RPMI8226 (cell line): ENCODE results near the gene PLXNA2.
A peak's percentile ranks its signal among the peaks of the same experiment; 100 is the strongest.

Experiments used
- DNase-seq: peaks from one replicate; pipeline ENCODE4 v3.0.0-alpha.2; 2015

PLXNA2 gene

DNA sequence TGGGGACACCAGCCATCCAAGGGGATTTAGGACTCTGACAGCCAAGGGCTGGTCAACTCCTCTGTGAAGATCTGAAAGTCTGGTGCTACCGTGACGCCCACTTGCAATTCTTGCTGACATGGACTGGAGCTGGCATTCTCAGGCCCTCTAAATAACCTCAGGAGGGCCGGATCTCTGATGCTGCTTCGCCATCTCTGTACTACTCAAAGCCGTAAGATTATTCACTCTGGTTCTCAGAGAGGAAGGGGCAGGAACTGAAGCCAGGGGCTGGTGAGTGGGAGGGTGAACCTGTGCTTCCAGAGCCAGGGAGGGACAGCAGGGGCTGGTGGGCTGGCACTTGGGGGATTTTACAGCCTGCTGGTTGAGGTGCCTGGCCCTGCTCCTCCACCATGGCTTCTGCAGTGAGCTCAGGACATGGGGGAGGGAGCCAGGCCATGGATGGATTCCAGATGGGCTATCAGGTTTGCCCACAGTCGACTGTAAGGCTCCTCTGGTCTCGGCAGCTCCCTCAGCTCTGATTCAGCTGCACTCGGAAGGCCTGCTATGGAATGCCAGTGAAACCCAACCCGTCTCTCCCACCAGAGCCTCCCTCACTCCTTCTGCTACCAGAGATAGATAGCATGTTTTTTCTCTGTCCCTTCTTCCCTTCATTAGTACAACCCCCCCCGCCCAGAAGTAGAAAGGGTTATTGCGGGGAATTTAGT lies 84.5 kb downstream of the PLXNA2 start:
- DNase-seq = peak; percentile 86

DNA sequence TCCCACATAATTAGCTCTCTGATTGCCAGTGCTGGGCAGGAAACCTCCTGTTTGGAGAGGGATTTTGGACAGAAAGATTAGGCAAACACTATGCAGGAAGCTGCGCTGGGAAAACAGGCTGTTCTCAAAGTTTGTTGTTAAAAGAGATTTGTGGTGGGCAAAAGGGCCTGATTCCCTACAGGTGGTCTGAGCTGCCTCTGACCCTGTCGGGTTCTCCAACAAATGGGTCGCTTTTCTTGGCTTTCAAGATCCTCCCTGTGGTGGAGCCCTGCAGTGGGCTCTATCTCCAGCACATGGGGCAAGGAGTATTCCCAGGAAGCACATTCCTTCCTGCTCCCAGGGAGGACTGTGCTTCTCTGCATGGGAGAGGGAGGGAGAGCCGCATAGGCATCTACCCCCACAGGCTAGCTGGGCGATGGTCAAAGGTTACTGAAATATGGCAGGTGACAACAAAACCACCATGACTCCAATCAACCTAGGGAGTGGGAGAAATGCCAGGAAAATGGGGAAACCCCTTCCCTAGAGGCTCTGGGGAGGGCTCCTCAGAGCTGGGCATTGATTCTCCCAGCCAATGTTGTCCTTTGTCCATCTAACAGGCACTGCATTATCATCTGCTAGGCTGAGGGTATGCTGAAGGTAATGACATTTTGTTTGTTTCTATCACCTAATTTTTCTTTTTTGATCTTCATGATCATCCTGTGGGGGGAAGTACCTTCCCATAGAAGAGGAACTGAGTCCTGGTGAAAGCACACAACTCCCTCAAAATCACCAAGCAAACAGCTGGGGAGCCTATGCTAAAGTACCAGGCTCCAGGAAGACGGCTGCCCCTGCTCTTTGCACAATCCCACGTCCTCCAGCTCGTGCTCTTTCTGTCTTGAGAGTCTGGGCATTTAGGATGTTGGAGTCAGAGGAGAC lies 85.3 kb downstream of the PLXNA2 start:
- DNase-seq = peak; percentile 78

- no peak for DNase-seq
These were observed 86.4 kb downstream of the PLXNA2 start for GRCh38 chr1:208157769-208158168.

- no peak for DNase-seq
These were observed 87.4 kb downstream of the PLXNA2 start for GRCh38 chr1:208156741-208157140.

GRCh38 chr1:208156310-208156709 lies 87.9 kb downstream of the PLXNA2 start:
- no peak for DNase-seq

- DNase-seq = no peak
These were observed 89.2 kb downstream of the PLXNA2 start for GRCh38 chr1:208154679-208155642.

GRCh38 chr1:208154040-208154439 lies 90.1 kb downstream of the PLXNA2 start:
- peak; percentile 89 for DNase-seq

DNA sequence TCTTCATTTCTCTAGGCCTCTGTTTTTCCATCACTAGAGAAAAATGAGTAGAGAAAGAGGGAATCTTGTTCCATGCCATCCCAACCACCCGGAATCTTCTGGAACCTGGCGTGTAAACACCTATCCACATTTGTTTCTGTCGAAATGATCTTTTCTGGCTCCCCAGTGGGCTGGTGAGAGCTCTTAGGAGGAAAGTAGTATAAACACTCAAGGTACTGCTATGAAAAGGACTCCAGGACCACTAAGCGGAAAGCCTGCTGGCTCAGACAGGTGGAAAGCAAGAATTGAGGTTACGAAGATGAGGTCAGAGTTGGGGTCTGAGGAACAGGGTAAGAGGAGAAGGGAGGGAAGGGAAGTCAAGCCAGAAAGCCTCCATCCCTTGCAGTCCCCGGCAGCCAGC lies 90.8 kb downstream of the PLXNA2 start:
- no peak for DNase-seq

DNA sequence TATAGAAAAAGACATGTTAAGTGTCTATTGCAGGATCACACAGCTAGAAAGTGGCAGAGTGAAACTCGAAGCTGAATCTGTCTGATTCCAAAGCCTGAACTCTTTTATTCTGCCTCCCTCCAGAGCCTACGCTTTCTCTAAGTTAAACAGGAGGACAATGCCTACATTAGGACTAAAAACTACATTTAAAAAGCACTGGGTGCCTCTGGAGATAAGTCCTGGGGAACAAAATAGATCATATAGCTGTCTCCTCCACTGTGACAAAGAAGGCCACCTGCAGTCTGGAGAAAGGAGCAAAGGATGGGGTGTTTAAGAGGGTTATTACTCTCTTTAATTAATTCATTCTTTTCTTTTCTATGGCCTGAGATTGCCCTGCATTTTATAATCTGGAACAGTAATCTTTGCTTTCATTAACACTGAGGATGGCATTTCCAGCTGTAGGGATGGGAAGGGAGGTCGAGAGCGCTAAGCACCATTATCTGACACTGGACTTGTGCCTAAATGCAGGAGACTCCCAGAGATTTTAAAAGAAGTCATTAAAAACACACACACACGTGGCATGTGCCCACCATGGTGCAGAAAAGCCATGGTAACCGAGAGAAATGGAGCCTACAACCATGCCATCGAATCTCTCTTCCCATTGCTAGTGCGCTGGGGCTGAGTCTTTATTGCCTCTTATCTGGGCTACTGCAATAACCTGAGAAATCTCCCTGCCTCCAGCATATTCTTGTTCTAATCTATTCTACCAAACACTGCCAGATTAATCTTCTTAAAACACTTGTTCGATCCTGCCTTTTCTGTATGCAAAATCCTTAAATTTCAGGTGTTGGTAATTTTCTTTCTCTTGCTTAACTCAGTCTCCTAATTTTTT lies 92.2 kb downstream of the PLXNA2 start:
- no peak for DNase-seq

- DNase-seq = no peak
These were observed 93.2 kb downstream of the PLXNA2 start for GRCh38 chr1:208150833-208151458.

- no peak for DNase-seq
These were observed 94.2 kb downstream of the PLXNA2 start for GRCh38 chr1:208149776-208150514.

- no peak for DNase-seq
These were observed 95.0 kb downstream of the PLXNA2 start for GRCh38 chr1:208149213-208149612.

- no peak for DNase-seq
These were observed 95.8 kb downstream of the PLXNA2 start for GRCh38 chr1:208148380-208148779.

- DNase-seq = no peak
These were observed 97.5 kb downstream of the PLXNA2 start for GRCh38 chr1:208146650-208147049.

DNA sequence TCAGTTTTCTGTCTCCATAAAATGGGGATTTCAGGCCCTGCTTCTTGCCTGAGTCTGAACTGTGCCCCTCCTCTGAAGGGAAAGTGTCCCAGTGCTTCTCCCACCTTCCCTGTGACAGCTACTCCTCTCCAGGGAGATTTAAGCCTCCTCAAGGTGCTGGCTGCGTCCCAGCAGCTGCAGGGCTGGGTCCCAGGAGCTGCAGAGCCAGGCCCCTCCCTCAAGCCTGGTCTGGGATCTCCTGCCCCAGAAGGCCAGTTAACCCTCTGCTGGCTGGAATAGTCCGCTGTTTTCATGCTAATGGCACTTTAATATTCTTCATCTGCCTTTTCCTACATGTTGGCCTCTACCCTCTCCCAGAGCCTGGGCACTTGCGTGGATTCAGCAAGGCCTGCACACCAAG lies 99.0 kb downstream of the PLXNA2 start:
- DNase-seq = no peak

- no peak for DNase-seq
These were observed 101.4 kb downstream of the PLXNA2 start for GRCh38 chr1:208142590-208143382.

DNA sequence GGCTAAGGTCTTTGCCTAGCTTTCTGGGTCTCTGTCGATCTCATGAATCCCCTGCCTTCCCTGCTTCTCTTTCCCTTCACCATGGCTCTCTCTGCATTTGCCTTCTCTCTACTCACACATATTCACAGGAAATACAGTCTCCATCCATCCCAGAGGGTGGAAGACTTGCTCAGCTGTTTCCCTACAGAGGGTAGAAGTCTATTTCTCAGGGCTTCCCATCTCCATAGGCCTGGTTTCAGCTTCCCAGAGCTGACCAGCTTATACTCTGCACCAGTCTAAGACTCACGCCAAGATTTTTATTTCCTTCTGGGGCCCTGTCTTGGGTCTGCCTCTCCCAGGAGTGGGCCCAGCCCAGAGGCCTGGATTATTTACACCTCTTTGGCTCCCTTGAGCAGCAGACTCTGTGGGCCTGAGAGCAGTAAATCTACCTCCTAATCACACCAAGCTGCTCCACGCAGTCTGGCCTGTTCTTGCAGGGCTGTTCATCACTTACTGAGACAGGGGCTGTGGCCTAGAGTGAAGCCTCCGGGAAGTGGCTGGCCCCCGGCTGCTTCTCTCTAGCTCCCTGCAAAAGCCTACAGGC lies 102.5 kb downstream of the PLXNA2 start:
- no peak for DNase-seq

- no peak for DNase-seq
These were observed 104.6 kb downstream of the PLXNA2 start for GRCh38 chr1:208139434-208140045.

DNA sequence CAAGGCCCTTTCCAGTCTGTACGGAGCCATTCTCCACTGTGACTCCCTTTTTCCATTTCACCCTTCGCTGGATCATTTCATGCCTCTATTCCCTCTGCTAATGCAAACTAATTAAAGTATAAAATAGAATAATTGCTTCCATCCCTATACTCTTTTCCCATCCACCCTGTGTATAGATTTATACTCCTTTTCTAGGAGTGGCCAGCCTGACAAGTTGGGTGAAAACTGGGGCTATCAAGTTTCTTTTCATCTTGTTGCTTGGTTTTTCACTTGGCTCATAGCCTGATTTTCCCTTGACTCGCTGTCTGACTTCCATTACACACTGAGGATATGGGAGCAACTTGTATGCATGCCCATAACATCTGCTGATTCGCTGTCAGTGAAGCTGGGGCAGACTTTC lies 107.0 kb downstream of the PLXNA2 start:
- DNase-seq = no peak
